ENCODE results near the gene TMSB10. TPM values are rescaled to one million over a fixed set of nuclear protein-coding genes. Genes with fewer than 3 reads are reported as not detected.
A peak's percentile ranks its signal among the peaks of the same experiment; 100 is the strongest.

The TMSB10 gene
- total and polyA plus RNA-seq, 2 of the 13 experiments (the other 11 are each of a cell fraction or from before 2014, with no cell fraction given): 665 to 708 TPM

GRCh38 chr2:84905181-84906107, at the start of gene TMSB10 (continued):
- TF ChIP-seq ZNF549 (CRISPR knock-in tag; IDR thresholded peaks at IDR 0.05) (peak; percentile 79; the same call in 1 of the 2 replicates), HNF4G (IDR thresholded peaks at IDR 0.05; ENCODE audit: borderline replicate concordance, low read depth, low read length) (no peak), HNF4G (CRISPR knock-in tag; IDR thresholded peaks at IDR 0.05; ENCODE audit: borderline replicate concordance, low read depth) (peak; percentile 76), LCORL (IDR thresholded peaks at IDR 0.05) (no peak), LCORL (CRISPR knock-in tag; IDR thresholded peaks at IDR 0.05) (peak; percentile 84), FOXK1 (CRISPR knock-in tag; IDR thresholded peaks at IDR 0.05; ENCODE audit: borderline replicate concordance, low read depth) (peak; percentile 76; the same call in 1 of the 2 replicates), GTF2F1 (IDR thresholded peaks at IDR 0.05; ENCODE audit: low read length) (no peak), ERF (CRISPR knock-in tag; IDR thresholded peaks at IDR 0.05) (peak; percentile 94), ZFP36 (IDR thresholded peaks at IDR 0.05; ENCODE audit: borderline replicate concordance, low read depth, low read length, partially characterized antibody) (no peak), MIER2 (CRISPR knock-in tag; IDR thresholded peaks at IDR 0.05) (no peak), SIN3B (IDR thresholded peaks at IDR 0.05; ENCODE audit: low read length) (no peak), IKZF1 (IDR thresholded peaks at IDR 0.05) (no peak), ARNT2 (CRISPR knock-in tag; IDR thresholded peaks at IDR 0.05; ENCODE audit: low read depth) (peak; percentile 96), MATR3 (CRISPR knock-in tag; IDR thresholded peaks at IDR 0.05) (no peak), JUND (CRISPR knock-in tag; IDR thresholded peaks at IDR 0.05) (peak; percentile 54; the same call in 1 of the 2 replicates), ZNF775 (CRISPR knock-in tag; IDR thresholded peaks at IDR 0.05; ENCODE audit: borderline replicate concordance) (no peak; the same call in 1 of the 2 replicates), MIXL1 (CRISPR knock-in tag; IDR thresholded peaks at IDR 0.05) (peak; percentile 41; the same call in 1 of the 2 replicates), MED8 (CRISPR knock-in tag; IDR thresholded peaks at IDR 0.05; ENCODE audit: insufficient replicate concordance) (peak; percentile 67), MTA3 (CRISPR knock-in tag; IDR thresholded peaks at IDR 0.05) (no peak), KMT2A (CRISPR knock-in tag; IDR thresholded peaks at IDR 0.05) (peak; percentile 59; the same call in 1 of the 2 replicates), HOXD1 (CRISPR knock-in tag; IDR thresholded peaks at IDR 0.05) (0 out of 2 replicates have a peak, but pooled peaks have one; percentile 29)
- TF ChIP-seq, protein P1, sequence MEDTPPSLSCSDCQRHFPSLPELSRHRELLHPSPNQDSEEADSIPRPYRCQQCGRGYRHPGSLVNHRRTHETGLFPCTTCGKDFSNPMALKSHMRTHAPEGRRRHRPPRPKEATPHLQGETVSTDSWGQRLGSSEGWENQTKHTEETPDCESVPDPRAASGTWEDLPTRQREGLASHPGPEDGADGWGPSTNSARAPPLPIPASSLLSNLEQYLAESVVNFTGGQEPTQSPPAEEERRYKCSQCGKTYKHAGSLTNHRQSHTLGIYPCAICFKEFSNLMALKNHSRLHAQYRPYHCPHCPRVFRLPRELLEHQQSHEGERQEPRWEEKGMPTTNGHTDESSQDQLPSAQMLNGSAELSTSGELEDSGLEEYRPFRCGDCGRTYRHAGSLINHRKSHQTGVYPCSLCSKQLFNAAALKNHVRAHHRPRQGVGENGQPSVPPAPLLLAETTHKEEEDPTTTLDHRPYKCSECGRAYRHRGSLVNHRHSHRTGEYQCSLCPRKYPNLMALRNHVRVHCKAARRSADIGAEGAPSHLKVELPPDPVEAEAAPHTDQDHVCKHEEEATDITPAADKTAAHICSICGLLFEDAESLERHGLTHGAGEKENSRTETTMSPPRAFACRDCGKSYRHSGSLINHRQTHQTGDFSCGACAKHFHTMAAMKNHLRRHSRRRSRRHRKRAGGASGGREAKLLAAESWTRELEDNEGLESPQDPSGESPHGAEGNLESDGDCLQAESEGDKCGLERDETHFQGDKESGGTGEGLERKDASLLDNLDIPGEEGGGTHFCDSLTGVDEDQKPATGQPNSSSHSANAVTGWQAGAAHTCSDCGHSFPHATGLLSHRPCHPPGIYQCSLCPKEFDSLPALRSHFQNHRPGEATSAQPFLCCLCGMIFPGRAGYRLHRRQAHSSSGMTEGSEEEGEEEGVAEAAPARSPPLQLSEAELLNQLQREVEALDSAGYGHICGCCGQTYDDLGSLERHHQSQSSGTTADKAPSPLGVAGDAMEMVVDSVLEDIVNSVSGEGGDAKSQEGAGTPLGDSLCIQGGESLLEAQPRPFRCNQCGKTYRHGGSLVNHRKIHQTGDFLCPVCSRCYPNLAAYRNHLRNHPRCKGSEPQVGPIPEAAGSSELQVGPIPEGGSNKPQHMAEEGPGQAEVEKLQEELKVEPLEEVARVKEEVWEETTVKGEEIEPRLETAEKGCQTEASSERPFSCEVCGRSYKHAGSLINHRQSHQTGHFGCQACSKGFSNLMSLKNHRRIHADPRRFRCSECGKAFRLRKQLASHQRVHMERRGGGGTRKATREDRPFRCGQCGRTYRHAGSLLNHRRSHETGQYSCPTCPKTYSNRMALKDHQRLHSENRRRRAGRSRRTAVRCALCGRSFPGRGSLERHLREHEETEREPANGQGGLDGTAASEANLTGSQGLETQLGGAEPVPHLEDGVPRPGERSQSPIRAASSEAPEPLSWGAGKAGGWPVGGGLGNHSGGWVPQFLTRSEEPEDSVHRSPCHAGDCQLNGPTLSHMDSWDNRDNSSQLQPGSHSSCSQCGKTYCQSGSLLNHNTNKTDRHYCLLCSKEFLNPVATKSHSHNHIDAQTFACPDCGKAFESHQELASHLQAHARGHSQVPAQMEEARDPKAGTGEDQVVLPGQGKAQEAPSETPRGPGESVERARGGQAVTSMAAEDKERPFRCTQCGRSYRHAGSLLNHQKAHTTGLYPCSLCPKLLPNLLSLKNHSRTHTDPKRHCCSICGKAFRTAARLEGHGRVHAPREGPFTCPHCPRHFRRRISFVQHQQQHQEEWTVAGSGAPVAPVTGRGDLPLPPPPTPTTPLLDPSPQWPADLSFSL (CRISPR knock-in tag; IDR thresholded peaks at IDR 0.05): no peak
- TF ChIP-seq, protein P2, sequence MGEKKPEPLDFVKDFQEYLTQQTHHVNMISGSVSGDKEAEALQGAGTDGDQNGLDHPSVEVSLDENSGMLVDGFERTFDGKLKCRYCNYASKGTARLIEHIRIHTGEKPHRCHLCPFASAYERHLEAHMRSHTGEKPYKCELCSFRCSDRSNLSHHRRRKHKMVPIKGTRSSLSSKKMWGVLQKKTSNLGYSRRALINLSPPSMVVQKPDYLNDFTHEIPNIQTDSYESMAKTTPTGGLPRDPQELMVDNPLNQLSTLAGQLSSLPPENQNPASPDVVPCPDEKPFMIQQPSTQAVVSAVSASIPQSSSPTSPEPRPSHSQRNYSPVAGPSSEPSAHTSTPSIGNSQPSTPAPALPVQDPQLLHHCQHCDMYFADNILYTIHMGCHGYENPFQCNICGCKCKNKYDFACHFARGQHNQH (CRISPR knock-in tag; IDR thresholded peaks at IDR 0.05): peak; percentile 71; the same call in 1 of the 2 replicates
- TF ChIP-seq, protein P3, sequence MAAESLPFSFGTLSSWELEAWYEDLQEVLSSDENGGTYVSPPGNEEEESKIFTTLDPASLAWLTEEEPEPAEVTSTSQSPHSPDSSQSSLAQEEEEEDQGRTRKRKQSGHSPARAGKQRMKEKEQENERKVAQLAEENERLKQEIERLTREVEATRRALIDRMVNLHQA (CRISPR knock-in tag; IDR thresholded peaks at IDR 0.05): no peak

Measured in HepG2 (cell line).